ENCODE measurements around the gene ISYNA1. TPM values are rescaled to one million over a fixed set of nuclear protein-coding genes. Genes with fewer than 3 reads are reported as not detected.

Gene ISYNA1
- total RNA-seq, 1 donor from 2014 or later: 68.5 TPM

DNA sequence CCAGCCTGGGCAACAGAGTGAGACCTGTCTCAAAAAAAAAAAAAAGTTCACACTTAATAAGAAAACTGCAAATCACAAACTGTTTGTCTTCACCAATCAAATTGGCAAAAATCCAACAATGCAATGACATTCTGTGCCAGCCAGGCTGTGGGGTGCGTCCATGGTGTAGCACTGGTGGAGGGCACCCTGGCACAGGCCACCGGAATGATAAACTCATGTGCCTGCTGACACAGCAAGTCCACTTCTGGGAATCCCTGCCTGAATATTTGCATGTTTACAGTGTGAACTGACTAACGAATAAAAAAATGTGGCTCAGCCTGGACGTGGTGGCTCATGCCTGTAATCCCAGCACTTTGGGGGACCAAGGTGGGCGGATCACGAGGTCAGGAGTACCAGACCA, 38.9 kb downstream of the ISYNA1 start:
- H3K27ac Mint-ChIP-seq (ENCODE audit: unreplicated experiment): no peak overlapping the region
- DNase-seq (ENCODE audit: low spot score): no peak
- no peak for TF ChIP-seq CTCF (IDR thresholded peaks at IDR 0.05; ENCODE audit: unreplicated experiment)
- no peak overlapping the region for H3K4me3 Mint-ChIP-seq (ENCODE audit: unreplicated experiment)
- H3K4me1 Mint-ChIP-seq (ENCODE audit: unreplicated experiment): peaks cover 11% of the 10 kb centered on the region
- H3K9me3 Mint-ChIP-seq (ENCODE audit: unreplicated experiment): no peaks in the 10 kb centered on the region
- H3K36me3 Mint-ChIP-seq (ENCODE audit: low read depth, unreplicated experiment): no peaks in the 10 kb centered on the region
- peaks cover 4% of the 10 kb centered on the region for H3K27me3 Mint-ChIP-seq (ENCODE audit: unreplicated experiment)

- H3K4me3 Mint-ChIP-seq (ENCODE audit: unreplicated experiment): no peak within 1 kb of the TSS
- H3K27me3 Mint-ChIP-seq (ENCODE audit: unreplicated experiment): peaks cover 4% of the 10 kb centered on the region
- no peak within 1 kb of the TSS for H3K27ac Mint-ChIP-seq (ENCODE audit: unreplicated experiment)
- TF ChIP-seq CTCF (IDR thresholded peaks at IDR 0.05; ENCODE audit: unreplicated experiment): no peak
- peaks cover 8% of the 10 kb centered on the region for H3K4me1 Mint-ChIP-seq (ENCODE audit: unreplicated experiment)
- no peaks in the 10 kb centered on the region for H3K36me3 Mint-ChIP-seq (ENCODE audit: low read depth, unreplicated experiment)
- no peaks in the 10 kb centered on the region for H3K9me3 Mint-ChIP-seq (ENCODE audit: unreplicated experiment)
- DNase-seq (ENCODE audit: low spot score): no peak
These were observed 40.4 kb downstream of the ISYNA1 start, which contains the start of gene LRRC25 for GRCh38 chr19:18397242-18398202. TSS of gene LRRC25 (minus strand) at chr19:18397622. CDS start at chr19:18396963, 659 bp downstream.

- H3K4me1 Mint-ChIP-seq (ENCODE audit: unreplicated experiment): peaks cover 5% of the 10 kb centered on the region
- no peak for DNase-seq (ENCODE audit: low spot score)
- no peak overlapping the region for H3K27ac Mint-ChIP-seq (ENCODE audit: unreplicated experiment)
- H3K27me3 Mint-ChIP-seq (ENCODE audit: unreplicated experiment): peaks cover 3% of the 10 kb centered on the region
- H3K36me3 Mint-ChIP-seq (ENCODE audit: low read depth, unreplicated experiment): no peaks in the 10 kb centered on the region
- no peak for TF ChIP-seq CTCF (IDR thresholded peaks at IDR 0.05; ENCODE audit: unreplicated experiment)
- H3K9me3 Mint-ChIP-seq (ENCODE audit: unreplicated experiment): no peaks in the 10 kb centered on the region
- H3K4me3 Mint-ChIP-seq (ENCODE audit: unreplicated experiment): no peak overlapping the region
These were observed 41.3 kb downstream of the ISYNA1 start for GRCh38 chr19:18396471-18397241.

DNA sequence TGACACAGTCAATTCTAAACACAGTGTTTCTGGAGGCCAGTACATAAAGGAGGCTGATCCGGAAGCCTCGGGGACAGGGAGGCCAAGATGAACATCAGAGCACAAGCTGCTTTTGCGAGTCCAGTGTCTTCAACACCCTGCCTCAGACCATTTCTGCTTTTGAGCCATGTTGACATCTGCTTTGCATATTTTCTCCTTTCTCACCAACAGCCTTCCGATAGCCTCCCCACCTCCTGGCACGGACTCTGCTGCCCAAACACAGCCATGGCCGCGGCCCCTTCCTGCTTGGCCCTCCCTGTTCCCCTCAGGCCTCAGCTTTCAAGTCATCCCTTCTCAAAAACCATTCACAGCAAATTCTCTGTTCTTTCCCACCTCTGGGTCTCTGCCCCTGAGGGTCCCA, 44.1 kb downstream of the ISYNA1 start:
- DNase-seq (ENCODE audit: low spot score): no peak
- no peaks in the 10 kb centered on the region for H3K36me3 Mint-ChIP-seq (ENCODE audit: low read depth, unreplicated experiment)
- TF ChIP-seq CTCF (IDR thresholded peaks at IDR 0.05; ENCODE audit: unreplicated experiment): no peak
- H3K27me3 Mint-ChIP-seq (ENCODE audit: unreplicated experiment): peaks cover 7% of the 10 kb centered on the region
- no peaks in the 10 kb centered on the region for H3K9me3 Mint-ChIP-seq (ENCODE audit: unreplicated experiment)
- H3K4me3 Mint-ChIP-seq (ENCODE audit: unreplicated experiment): no peak overlapping the region
- no peak overlapping the region for H3K27ac Mint-ChIP-seq (ENCODE audit: unreplicated experiment)
- H3K4me1 Mint-ChIP-seq (ENCODE audit: unreplicated experiment): no peaks in the 10 kb centered on the region

All from endothelial cell (in vitro differentiated cells).